Bronchial epithelial cell (primary cell): Measurements from ENCODE around the gene RCL1. TPM values are rescaled to one million over a fixed set of nuclear protein-coding genes. Genes with fewer than 3 reads are reported as not detected.
"Not testable (repeated sequence)": the region's sequence is repeated elsewhere in the genome, so short reads cannot be mapped to it uniquely, and the experiment has no call there.

Source experiments
- DNase-seq: peaks from one replicate; pipeline ENCODE4 v3.0.0-alpha.2; 2010; ENCODE audit warnings: low read depth
- FAIRE-seq: peaks from 2 replicates; lab custom pipeline; 2011; peaks lifted over from hg19 to GRCh38; lab: Jason Lieb, UNC
- H3K27me3 ChIP-seq: 2 replicates; pipeline ENCODE4 v1.5.1; 2011; ENCODE audit warnings: low read length; ENCODE audit not compliant: control insufficient read depth, insufficient read depth
- H3K36me3 ChIP-seq: 2 replicates; pipeline ENCODE4 v1.5.1; 2011; ENCODE audit warnings: low read length; ENCODE audit not compliant: control insufficient read depth, insufficient read depth
- H3K4me3 ChIP-seq: 2 replicates; pipeline ENCODE4 v1.5.1; 2011; ENCODE audit warnings: mild to moderate bottlenecking, low read depth, low read length, control low read depth
- CTCF ChIP-seq: IDR thresholded peaks from 2 replicates; pipeline ENCODE4 v1.5.1; 2011; ENCODE audit warnings: mild to moderate bottlenecking, moderate library complexity, low read length, control low read depth, inconsistent platforms; ENCODE audit not compliant: insufficient read depth, severe bottlenecking
- total RNA-seq: library from RNA; depleted of rRNA; stranded (reverse); fragments of >200 nt; gene quantifications from 2 replicates; pipeline ENCODE4 v1.2.1, GENCODE V29; 2014

The RCL1 gene
- 13.2 and 21.9 TPM in 2 replicates for total RNA-seq

- DNase-seq (peak; percentile 88), FAIRE-seq (no peak)
- H3K27me3 ChIP-seq = no peaks in the 10 kb centered on the region
- no peaks in the 10 kb centered on the region for H3K36me3 ChIP-seq
- peak within 1 kb of the TSS; percentile 94 for H3K4me3 ChIP-seq
- TF ChIP-seq CTCF = no peak
Observed at GRCh38 chr9:4792572-4793458, at the start of gene RCL1. RCL1 (plus strand) TSS chr9:4792944; CDS start chr9:4793092, 148 bp downstream.

- FAIRE-seq = no peak
- H3K4me3 ChIP-seq = no peak overlapping the region
Observed at GRCh38 chr9:4743131-4743875, 49.4 kb upstream of the RCL1 start.

GRCh38 chr9:4746278-4747030 is 46.3 kb upstream of the RCL1 start:
- H3K27me3 ChIP-seq = no peaks in the 10 kb centered on the region
- no peak overlapping the region for H3K4me3 ChIP-seq
- no peak for TF ChIP-seq CTCF
- H3K36me3 ChIP-seq = no peaks in the 10 kb centered on the region
- DNase-seq (no peak), FAIRE-seq (no peak)

More at GRCh38 chr9:4743131-4743875, 49.4 kb upstream of the RCL1 start:
- no peak for TF ChIP-seq CTCF
- Histone ChIP-seq H3K36me3 (no peaks in the 10 kb centered on the region), H3K27me3 (no peaks in the 10 kb centered on the region)
- DNase-seq = peak; percentile 90

GRCh38 chr9:4748612-4749011 is 44.1 kb upstream of the RCL1 start:
- Histone ChIP-seq H3K36me3 (no peaks in the 10 kb centered on the region), H3K4me3 (no peak overlapping the region), H3K27me3 (no peaks in the 10 kb centered on the region)
- TF ChIP-seq CTCF = no peak
- DNase-seq = no peak
- no peak for FAIRE-seq

- DNase-seq = peak; percentile 47
- TF ChIP-seq CTCF = peak; percentile 44
- no peak overlapping the region for H3K4me3 ChIP-seq
Observed at GRCh38 chr9:4750023-4750673, 42.6 kb upstream of the RCL1 start.

GRCh38 chr9:4754530-4754929 is 38.2 kb upstream of the RCL1 start:
- not testable (repeated sequence) for H3K27me3 ChIP-seq, H3K4me3 ChIP-seq, DNase-seq, FAIRE-seq, H3K36me3 ChIP-seq

More at GRCh38 chr9:4750023-4750673, 42.6 kb upstream of the RCL1 start:
- H3K36me3 ChIP-seq = no peaks in the 10 kb centered on the region
- no peaks in the 10 kb centered on the region for H3K27me3 ChIP-seq
- FAIRE-seq = peak; percentile 81
